GM19324 (cell line): ENCODE data around the gene AADACL2.
"Not testable (repeated sequence)": the region's sequence is repeated elsewhere in the genome, so short reads cannot be mapped to it uniquely, and the experiment has no call there.

ENCODE experiments used
- ATAC-seq: cut with Tn5 transposase; IDR thresholded peaks from one replicate; pipeline ENCODE4 v1.9.1; 2021; ENCODE audit warnings: mild to moderate bottlenecking, moderate library complexity; ENCODE audit not compliant: unreplicated experiment, low FRiP score

Gene AADACL2

DNA sequence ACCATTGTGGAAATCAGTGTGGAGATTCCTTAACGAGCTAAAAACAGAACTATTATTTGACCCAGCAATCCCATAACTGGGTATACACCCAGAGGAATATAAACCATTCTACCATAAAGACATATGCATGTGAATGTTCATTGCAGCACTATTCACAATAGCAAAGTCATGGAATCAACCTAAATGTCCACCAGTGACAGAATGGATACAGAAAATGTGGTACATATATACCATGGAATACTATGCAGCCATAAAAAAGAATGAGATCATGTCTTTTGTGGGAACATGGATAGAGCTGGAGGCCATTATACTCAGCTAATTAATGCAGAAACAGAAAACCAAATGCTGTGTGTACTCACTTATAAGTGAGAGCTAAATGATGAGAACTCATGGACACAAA lies 31.0 kb downstream of the AADACL2 start:
- not testable (repeated sequence) for ATAC-seq

DNA sequence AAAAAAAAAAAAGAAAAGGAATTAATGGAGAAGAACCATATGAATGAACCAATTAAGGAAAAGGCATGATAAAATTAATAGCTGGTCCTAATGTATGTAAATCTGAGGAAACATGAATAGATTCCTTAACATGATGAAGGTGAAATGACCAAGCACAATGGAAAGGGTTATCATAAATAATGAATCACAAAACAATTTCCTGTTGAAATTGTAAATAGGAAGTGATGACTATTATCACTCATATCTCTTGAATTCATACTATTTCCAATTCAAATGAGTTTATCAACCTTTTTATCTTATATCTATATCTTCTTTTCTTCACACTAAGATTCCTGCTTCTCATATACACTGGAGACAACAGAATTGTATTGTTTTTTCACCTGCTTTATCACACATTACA lies 32.0 kb downstream of the AADACL2 start:
- no peak for ATAC-seq

DNA sequence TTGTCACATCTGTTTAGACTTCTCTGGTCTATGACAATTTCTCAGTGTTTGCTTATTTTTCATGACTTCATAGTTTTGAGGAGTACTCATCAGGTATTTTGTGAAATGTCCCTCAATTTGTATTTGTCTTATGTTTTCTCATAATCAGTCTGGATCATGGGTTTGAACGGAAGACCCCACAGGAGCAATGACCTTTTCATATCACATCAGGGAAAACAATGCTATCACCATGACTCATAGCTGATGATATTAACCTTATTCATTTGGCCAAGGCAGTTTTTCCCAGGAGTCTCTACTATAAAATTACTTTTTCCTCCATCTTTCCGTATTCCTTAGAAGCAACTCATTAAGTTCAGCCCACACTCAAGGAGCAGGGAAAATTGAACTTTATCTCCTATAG lies 32.7 kb downstream of the AADACL2 start:
- ATAC-seq = no peak

DNA sequence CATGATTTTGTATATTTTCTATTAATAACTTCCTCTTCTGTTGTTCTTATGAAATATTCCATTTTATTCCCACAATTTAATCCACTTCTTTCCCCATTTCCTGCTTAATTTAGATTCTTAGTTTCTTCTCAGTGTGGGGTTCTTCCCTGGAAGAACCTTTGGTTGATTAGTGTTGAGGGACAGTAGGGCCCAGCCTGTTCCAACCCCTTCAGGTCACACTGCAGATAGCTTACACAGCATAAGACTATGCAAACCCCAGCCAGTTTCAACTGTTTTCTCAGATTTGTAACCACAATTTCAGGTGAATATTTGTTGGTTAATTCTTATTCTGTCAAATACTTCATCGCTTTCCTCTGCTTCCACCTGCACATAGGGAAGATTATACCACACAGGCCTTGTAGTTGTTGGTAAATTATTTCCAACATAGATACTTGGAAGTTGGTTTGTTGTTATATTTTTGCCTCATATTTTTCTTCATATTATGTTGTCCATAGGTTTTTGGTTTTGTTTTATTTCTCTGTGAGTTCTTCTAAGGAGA lies 34.7 kb downstream of the AADACL2 start:
- ATAC-seq = no peak

DNA sequence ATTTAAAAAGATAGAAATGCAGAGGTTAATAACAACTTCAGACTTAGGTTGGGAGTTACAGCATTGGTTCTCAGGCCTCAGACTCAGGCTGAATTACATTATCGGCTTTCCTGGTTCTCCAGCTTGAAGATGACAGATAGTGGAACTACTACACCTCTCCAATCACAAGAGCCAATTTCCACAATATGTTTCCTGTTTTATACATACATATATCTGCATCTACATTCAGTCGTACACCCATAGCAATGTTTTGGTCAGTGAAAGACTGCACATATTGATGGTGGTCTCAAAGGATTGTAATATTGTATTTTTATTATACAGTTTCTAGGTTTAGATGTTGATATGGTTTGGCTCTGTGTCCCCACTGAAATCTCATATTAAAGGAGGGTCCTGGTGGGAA lies 35.4 kb downstream of the AADACL2 start:
- ATAC-seq = no peak

DNA sequence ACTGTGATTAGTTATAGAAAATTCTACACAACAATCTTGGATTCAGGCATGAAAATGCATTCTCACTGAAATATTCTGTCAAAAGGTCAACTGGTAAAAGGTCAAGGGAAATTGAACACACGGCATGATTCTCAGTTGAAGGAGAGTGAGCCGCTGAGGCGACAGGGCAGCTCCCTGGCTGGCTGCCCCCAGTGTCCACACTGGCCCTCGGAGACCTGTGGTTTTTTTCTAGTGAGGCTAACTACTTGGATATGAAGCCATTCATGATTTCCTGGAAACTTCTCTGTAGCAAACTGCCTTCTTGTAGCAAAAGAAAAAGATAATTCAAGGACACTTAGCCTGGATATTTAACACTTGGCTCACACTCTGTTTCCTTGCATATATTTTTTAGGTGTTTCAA lies 37.2 kb downstream of the AADACL2 start:
- ATAC-seq = no peak

DNA sequence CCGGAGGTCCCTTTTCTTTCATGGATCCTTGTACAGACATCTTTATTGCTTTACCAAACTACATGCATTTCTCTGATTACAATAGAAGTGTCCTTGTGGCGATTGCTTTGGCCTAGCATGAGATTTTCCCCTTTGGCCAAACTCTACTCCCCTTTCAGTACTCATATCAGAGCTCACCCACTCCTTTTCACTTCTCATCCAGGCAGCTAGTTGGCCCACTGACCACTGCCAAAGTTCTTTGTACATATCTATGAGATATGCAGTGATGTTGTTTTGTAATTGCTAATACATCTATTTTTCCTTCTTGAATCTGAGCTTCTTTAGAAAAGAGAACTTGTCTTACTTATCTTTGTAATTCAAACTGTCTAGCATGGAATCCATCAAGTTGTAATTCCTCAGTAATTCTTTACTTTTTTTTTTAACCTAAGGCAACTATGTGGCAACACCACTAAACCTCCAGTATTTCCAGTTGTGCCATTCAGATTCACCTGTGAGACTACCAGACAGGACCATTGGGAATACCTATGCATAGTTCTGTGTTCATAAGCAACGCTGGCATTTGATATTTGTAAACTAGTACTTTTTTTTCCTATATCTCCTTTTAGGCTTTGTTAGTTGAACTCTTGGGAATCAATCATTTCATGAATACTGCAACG lies 39.2 kb downstream of the AADACL2 start:
- no peak for ATAC-seq

DNA sequence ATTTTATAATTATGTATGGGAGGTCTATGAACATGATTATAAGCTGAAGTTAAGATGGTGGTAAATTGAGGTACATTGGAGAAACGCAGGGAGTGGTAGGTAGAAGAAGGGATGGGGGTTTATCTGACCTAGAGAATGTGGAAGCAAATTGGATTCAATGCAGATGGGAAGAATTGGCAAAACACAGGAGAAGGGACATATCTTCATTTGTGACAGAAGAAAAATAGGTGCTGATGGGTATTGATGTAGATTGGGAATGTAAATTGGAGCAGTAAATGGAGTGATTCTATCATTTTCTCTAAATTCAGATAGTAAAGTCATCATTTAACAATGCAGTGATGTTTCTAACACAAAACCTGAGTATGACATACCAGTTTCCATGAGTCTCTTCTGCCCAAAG lies 40.5 kb downstream of the AADACL2 start:
- ATAC-seq = no peak

DNA sequence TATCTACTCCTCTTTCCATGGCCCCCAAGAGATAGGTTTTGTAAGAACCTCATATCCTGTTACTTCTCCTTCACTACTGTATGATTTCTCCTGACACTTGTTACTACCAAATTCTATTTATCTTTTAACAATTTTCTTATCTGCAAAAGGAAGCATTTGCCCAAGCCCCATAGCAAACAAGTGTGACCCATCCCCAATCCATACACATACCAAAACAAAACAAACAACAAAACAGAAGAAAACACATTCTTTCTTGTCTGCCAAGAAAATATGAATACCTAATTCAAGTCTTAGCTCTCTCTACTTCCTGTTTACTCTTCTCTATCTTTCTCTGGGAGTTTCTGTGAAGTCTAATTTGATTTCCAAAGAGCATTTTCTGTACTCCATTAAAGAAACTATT lies 41.2 kb downstream of the AADACL2 start:
- ATAC-seq = no peak

DNA sequence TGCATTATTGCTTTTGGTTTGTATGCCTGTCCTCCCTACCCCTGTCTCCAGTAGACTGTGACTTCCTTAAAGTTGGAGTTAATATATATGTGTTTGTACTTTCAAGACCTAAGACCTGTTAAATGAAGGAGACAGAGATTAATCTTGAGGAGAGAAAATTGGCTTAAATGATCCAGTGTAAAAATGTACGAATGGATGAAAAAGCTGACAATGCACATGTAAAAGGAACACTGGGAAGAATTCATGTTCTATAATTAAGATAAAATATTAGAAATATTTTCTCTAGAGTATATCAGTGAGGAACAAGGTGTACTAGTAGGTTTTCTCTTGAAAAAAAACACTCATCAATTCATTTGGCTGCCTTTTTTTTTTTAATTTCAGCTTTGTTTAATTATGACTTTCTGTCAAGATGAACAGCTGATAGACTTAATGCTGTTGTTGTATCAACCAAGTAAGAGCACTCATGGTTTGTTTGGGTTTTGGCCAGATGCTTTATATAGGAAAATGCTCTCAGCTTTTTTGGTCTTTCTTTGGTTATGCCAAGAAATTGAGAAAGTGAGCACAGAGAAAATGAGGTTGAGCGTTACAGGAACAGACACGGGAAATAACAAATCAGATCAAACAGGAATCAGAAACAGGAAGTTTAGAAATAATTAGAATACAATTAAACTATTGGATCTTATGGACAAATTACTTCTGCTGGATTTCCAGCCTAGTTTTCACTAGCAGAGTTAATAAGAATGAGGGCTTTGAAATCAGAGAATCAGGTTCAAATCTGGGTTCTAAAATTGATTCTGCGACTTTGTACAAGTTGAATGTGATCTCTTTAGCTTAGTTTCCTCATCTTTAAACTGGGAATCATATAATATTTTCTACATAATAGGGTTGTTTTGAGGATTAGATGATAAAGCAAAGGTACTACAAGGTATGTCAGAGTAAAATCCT lies 41.9 kb downstream of the AADACL2 start:
- ATAC-seq = no peak

DNA sequence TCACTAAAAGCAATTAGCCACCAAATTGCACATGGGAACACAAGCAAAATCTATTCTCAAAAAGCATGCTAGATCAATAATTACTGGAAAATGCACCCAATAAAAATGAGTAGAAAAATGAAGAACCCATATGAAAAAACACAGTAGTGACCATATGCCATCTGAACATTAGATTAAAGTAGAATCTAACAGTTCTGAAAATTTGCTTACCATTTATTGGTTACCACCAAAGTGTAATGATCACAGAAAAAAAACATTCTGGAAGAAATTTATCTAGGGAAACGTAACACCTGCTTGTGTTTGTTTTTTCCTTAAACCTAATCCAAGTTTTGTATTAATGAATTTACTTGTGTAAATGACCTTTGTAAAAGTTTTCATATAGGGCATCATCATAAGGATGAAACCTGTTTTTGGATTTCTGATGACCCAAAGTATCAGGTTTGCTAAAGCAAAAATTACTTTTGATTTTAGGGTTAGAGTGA lies 42.6 kb downstream of the AADACL2 start:
- no peak for ATAC-seq

DNA sequence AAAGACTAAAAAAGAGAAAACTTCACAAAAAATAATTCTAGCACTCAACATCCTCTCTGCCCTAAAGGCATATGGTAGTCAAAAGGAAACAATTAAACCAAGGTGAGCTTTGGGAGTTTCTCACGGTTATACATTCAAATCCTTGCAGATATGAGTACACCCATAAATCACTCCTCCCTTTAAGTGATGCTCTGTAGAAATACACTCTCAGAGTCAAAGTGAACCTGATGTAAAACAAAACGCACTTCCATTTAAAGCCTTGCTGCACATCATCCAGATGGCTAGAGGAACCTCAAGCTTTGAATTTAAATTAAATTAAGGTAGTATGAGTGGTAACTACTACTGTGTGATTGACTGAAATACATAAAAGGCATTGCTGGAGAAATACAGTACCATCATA lies 44.2 kb downstream of the AADACL2 start:
- no peak for ATAC-seq

DNA sequence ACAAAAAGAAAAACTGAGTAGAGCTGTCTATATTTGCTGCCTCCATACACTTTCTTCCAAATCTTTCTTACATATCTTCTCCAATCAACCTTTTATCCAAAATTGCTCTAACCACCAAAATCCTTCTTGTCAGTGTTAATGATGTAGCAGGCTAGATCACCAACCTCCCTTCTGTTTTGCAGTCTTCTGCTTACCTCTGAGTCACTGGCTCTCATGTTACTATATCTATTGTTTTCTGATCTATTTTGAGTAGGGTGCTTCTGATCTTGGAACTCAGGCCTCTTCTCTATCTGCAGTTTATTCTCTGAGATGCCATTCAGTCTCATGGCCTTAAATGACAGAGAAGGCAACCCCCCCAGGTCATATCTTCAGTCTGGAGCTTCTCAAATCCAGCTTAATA lies 53.9 kb downstream of the AADACL2 start:
- no peak for ATAC-seq

DNA sequence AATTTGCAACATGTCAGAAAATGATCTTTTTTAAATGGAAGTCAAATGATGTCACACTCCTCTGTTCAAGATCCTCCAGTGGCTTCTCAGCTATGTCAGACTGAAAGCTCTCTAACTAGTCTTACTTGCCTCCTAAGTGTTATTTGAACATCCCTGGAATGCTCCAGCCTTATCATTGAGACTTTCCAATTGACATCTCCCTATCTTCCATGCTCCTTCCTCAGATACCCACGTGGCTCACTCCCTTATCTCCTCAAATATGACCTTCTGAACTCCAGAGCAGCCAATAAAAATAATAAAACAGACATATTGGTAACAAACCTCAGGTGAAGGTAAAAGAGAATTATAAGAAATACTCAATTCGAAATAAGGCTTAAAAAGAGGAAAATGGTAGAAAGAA lies 54.7 kb downstream of the AADACL2 start:
- ATAC-seq = no peak

DNA sequence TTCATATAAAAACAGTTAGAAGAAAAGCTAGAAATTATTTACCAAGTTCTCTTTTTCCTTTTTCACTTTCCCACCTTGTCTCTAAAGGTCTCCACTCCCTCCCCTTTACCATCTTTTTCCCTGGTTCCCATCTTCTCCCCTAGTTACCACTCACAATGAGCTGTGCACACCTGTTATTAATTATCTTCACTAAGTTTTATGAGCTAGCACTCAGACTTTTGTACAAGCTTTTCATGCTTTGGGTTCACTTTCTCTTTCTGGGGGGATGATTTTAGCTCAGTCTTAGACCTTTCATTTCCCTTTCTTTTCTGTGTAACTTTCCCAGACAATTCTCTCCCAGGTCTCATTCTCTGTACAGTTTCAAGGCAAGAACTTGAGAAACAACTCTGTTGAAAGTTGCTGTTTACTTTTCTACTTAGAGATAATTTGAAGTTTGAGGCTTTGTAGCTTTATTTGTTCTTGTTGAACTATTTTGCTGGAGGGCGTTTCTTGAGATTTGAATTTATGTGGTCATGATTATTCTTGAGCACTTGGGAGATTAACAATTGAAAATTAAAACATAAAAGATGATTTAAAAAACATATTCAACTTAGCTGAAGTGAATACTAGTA lies 56.2 kb downstream of the AADACL2 start:
- no peak for ATAC-seq

DNA sequence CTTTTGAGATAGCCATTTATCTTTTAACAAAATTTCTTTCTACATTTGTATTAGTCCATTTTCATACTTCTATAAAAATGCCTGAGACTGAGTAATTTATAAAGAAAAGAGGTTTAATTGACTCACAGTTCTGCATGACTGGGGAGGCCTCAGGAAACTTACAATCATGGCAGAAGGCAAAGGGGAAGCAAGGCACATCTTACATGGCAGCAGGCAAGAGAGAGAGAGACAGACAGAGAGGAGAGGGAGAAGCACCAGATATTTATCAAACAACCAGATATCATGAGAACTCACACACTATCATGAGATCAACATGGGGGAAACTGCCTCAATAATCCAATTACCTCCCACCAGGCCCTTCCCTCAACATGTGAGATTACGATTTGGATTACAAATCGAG lies 57.0 kb downstream of the AADACL2 start:
- ATAC-seq = not testable (repeated sequence)

DNA sequence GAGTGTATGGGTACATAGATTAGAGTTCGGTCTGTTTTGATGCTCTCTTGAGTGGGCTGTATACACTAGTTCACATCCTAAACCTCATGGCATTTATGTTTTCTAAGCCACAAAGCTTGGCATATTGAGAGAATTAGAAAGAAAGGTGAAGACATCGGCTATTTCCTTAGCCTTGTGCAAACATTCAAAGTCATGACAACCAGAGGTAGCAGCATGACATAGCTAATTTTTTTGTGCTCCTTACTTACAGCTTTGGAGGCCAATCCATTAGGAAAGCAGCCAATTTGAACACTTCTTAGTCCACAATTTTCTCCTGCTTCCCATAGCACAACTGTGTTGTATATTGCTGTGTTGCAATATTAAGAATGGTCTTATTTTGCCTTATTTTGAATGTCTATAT lies 58.7 kb downstream of the AADACL2 start:
- no peak for ATAC-seq

DNA sequence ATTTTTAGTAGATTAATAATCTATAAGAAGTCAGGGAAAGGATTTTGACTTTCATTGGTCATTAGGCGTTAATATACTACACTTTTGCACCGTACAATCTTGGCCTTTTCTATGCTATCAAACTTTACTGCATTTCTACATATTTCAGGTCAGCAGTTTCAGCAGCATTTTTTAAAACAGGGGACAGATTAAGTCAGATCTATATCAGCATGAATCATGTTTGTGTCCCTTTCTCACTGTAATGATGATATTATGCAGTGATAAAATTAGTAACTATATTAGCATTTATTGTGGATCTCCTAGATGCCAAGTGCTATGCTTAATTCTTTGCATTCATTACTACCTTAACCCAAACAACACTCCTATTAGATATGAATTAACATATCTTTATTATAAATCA lies 59.9 kb downstream of the AADACL2 start:
- ATAC-seq = no peak

DNA sequence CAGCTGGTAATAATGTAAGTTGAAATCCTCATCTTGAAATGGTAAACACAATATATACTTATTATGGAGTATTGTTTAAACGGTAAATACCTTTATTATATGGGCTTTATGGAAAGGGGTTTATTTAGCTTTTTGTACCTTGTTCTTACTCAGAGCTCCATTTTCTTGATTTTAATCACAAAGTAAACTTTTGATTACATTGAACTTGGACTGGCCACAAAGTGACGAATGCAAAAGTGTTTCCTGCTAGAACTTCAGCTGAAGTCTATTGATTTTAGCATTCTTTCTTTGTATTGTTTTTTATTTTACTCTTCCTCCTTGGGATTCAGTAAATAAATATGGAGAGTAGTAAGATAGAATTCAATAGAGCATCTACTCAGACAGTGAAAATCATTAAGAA lies 60.4 kb downstream of the AADACL2 start:
- ATAC-seq = no peak

DNA sequence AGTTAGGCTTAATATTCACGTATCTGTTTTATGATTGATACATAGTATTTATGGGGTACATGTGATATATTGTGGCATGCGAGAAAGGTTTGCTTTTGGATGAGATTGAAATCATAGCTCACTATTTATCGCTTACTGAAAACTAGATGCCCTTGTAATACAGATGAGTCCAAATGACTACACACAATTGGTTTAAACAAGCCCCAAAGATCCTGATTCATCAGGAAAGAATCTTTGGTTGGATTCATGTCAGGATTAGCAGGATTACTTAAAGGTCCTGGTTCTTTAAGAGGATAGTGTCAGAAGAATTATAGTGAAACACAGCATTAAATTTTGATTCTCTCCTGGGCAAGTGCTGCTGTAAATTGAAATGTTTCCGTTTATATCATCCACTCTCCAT lies 61.5 kb downstream of the AADACL2 start:
- no peak for ATAC-seq

DNA sequence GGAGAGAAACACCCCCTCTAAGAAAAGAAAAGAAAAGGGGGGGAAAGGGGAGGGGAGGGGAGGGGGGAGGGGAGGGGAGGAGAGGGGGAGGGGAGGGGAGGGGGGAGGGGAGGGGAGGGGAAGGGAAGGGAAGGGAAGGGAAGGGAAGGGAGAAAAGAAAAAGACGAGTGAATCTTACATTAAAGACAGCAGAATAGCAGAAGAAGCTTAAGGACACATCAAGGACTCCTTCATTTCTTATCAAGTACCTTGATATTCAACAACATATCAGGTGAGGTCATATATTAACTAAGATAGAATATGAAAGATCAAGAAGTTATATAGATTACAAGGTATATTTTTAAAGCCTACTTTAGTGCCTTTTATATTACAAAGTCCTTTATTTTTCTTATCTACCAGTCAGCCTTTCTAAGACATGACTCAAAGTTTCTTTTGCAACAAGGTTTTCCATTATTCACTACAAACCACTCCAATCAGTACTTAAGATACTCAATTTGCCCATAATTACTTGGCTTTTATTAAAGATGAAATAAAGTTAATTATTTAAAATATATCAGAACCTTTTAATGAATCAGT lies 62.5 kb downstream of the AADACL2 start:
- ATAC-seq = no peak
